Mucosa of descending colon (tissue), 3 donors: ENCODE results near the gene ANO6. TPM values are rescaled to one million over a fixed set of nuclear protein-coding genes. Genes with fewer than 3 reads are reported as not detected.

ENCODE experiments used
- ATAC-seq: fragments of 200-7000 bp; cut with Tn5 transposase; one replicate; pipeline ENCODE4 v1.9.1; 2020; ENCODE audit warnings: mild to moderate bottlenecking, moderate library complexity
- DNase-seq, 3 donors: peaks; one replicate each; pipeline ENCODE4 v3.0.0-alpha.2; 2020
- H3K36me3 ChIP-seq: fragments of 200-600 bp; one replicate; pipeline ENCODE4 v1.8.0; 2021; ENCODE audit warnings: low read depth, mild to moderate bottlenecking
- H3K4me1 ChIP-seq: fragments of 200-600 bp; one replicate; pipeline ENCODE4 v1.8.0; 2021; ENCODE audit warnings: low read depth, mild to moderate bottlenecking
- H3K4me3 ChIP-seq: fragments of 200-600 bp; one replicate; pipeline ENCODE4 v1.8.0; 2021; ENCODE audit warnings: mild to moderate bottlenecking
- H3K9me3 ChIP-seq: fragments of 200-600 bp; one replicate; pipeline ENCODE4 v1.8.0; 2021; ENCODE audit warnings: mild to moderate bottlenecking
- intact Hi-C, 2 donors: fragments of 100-400 bp; cut with DNase I in 1 of 2; cut with micrococcal nuclease in 1 of 2; formaldehyde crosslinking; loops; one replicate each; pipeline versions ENCODE4 v1.11.0 to v1.11.1; 2022; cut with DNase I, micrococcal nuclease
- total RNA-seq, 3 donors: library from RNA; stranded (reverse); fragmentation: NEBNext Ultra II Directional in 2 of 3; extraction: Animal tissue kit (Norgen Biotek cat#: 25700) in 2 of 3; gene quantifications; one replicate each; pipeline versions ENCODE4 v1.2.1 to v1.2.4, GENCODE V29; 2021 to 2023
- TF ChIP-seq, protein P1 (sequence below): fragments of 200-600 bp; IDR thresholded peaks from one replicate; pipeline ENCODE4 v1.8.0; 2022; ENCODE audit warnings: antibody characterized with exemption, mild to moderate bottlenecking
- donor health status: DM: no; HTN: no; CAD: no; lungs with moderate emphysema.
- donor health status: DM: no; HTN: no; CAD: no.
- donor health status: DM: no; HTN: yes; CAD: no.

The ANO6 gene
- total RNA-seq, 3 donors from 2014 or later = 7.8 to 65.8 (median 15.2) TPM

DNA sequence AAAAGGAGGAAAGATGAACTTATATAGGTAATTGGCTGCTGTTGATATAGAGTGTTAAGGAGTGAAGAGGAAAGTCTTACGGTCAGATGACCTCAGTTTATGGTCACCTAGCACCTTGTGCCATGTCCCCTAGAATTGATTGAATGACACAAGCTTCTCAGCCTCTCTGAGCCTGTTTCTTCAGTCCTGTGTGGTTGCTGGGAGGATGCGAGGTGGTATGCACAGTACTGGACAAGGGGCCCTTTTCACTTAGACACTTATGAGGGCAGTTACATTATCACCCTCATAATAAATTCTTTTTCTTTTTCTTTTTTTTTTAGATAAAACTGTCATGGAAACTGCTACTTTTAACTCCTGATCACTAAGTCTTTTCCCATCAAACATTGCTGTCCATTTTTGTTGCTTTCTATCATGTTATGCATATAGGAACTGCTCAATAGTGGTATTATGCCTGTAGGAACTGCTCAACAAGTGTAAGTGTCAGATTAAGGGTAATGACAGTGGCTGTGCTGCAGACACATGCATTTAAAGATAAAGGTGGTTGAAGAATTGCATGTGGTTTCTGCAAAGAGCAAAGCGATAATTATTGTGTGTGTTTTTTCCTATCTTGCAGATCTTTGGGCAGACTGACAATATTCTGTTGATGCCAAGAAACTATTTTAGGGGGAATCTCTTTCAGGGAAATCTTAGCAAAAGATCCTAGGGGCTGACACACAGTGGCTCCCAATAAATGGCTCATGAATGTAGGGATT is 11.6 kb downstream of the ANO6 start:
- H3K4me3 ChIP-seq = no peak overlapping the region
- ATAC-seq = no peak
- TF ChIP-seq, protein P1, sequence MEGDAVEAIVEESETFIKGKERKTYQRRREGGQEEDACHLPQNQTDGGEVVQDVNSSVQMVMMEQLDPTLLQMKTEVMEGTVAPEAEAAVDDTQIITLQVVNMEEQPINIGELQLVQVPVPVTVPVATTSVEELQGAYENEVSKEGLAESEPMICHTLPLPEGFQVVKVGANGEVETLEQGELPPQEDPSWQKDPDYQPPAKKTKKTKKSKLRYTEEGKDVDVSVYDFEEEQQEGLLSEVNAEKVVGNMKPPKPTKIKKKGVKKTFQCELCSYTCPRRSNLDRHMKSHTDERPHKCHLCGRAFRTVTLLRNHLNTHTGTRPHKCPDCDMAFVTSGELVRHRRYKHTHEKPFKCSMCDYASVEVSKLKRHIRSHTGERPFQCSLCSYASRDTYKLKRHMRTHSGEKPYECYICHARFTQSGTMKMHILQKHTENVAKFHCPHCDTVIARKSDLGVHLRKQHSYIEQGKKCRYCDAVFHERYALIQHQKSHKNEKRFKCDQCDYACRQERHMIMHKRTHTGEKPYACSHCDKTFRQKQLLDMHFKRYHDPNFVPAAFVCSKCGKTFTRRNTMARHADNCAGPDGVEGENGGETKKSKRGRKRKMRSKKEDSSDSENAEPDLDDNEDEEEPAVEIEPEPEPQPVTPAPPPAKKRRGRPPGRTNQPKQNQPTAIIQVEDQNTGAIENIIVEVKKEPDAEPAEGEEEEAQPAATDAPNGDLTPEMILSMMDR = no peak
- peaks cover 2% of the 10 kb centered on the region for H3K4me1 ChIP-seq
- no peaks in the 10 kb centered on the region for H3K36me3 ChIP-seq
- no peak for DNase-seq
- intact Hi-C loops = no loop called here
- no peaks in the 10 kb centered on the region for H3K9me3 ChIP-seq

DNA sequence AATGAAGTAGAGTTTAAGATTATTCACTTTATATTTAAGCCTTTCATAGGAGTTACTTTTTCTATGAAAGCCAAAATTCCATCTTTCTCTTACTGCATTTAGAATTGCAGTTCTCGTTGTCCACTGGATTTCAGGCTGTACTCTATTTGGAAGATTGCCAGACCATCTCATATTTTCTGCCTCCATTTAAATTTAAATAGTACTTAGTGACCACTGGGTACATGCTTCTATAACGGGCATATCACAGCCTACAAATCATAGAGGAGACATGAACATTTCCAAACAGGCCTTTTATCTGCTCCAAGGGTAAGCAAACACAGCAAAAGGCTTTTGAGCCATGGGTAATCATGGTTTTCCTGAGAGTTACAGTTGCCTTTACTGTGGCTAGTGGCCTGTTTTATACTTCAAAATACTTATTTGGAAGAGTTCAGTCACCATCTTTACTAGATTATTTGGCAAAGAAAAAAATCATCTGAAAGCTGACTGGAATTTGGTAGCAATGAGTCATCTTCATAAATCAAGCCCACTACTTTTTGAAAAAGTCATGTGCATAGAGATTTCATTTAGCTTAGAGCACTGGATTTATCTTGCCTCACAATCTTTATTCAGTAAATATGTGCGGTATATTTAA is 15.7 kb downstream of the ANO6 start:
- Histone ChIP-seq H3K9me3 (no peaks in the 10 kb centered on the region), H3K4me1 (no peaks in the 10 kb centered on the region), H3K4me3 (no peak overlapping the region), H3K36me3 (no peaks in the 10 kb centered on the region)
- intact Hi-C loops = no loop called here
- DNase-seq (no peak), ATAC-seq (no peak)
- TF ChIP-seq, protein P1 = no peak

DNA sequence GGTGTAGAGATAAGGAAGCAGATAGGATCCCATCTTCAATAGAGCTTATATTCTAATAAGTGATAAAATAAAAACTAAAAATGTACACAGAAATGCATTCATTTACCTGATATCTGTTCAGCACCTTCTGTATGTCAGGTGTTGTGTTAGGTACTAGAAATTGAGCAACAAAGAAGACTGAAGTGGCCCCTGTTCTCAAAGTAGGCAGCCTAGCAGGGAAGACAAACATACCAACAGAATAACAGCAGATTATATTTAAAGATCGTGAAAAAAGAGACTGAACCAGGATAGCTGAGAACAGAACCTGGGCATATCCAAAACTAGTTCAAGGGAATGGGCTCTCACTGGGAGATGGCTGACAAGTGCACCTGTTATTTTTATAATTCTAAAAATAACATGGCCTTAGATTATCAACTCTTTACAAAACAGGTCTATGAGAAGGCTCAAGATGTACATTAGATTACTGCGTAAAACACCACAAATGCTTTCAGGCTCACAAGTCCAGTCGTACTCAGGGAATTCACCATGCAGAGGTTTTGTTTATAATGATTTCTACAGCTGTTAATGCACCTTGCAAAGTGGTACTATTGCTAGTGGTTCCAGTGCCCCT is 16.4 kb downstream of the ANO6 start:
- ATAC-seq = no peak

DNA sequence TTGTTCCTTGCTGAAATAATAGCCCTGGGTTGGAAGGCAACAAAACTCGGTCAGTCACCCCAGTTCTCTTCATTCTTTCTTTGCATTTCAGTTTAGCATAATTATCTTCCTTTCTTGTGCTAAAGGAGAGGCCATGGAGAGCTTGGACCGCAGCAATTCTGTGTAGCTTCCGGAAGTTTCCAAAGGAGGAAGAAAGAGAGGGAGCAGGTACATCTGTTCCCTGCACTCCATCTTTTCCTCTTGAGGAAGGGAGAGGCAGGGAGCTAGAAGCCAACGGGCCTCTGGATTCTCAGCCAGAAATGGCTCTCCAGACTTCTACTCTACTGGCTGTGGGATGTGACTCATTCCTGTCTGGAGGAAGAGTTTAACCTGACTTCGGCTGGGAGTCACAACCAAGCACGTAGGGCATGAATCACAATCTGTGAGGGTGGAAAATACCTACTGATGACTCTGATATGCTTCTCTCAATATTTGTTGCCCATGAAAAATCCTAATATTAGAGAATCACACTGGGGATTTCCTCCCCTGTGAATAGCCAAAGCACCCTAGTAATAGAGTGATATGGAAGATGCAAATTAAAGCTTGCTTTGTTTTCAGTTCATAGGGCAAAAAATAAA is 17.0 kb downstream of the ANO6 start:
- Histone ChIP-seq H3K4me1 (no peaks in the 10 kb centered on the region), H3K36me3 (no peaks in the 10 kb centered on the region), H3K9me3 (no peaks in the 10 kb centered on the region), H3K4me3 (no peak overlapping the region)
- TF ChIP-seq, protein P1 = no peak
- peak; percentile 71 for ATAC-seq
- intact Hi-C loops = no loop called here
- DNase-seq = no peak

More for the DNA sequence above, 16.4 kb downstream of the ANO6 start:
- Histone ChIP-seq H3K9me3 (no peaks in the 10 kb centered on the region), H3K4me3 (no peak overlapping the region), H3K4me1 (no peaks in the 10 kb centered on the region), H3K36me3 (no peaks in the 10 kb centered on the region)
- DNase-seq = no peak
- intact Hi-C loops = no loop called here
- TF ChIP-seq, protein P1 = no peak

DNA sequence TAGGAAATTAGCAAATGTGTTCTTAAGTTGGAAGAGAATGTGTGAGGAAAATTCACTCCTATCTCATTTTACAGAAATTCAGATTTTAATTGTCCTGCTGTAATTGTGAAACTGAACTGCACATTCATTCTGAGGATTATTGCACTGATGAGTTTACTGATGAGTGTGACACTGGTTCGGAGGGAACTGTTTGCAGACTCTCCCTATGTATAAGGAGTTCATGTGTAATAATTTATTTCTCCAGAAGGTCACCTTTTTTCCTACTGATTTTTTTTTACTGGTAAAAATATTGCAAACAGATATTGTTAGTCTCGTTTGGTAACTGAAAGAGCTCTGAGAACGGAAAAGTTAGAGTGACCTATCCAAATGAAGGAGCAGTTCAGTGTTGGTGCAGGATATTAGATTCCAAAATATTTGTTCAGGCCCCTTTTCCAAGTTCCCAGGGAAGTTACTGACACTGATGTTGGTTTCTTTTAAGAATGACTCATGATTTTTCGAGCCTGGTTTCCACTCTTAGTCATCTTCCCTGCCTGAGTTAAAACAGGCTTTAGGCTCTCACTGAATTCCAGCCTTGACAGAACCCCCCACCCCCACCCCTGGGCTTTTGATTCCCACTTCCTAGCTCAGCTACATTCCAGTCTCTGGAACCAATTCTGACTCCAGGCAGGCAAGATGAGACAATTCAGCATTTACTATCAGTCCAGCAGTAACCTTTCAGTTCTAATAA is 18.4 kb downstream of the ANO6 start:
- intact Hi-C loops = no loop called here
- Histone ChIP-seq H3K4me1 (no peaks in the 10 kb centered on the region), H3K9me3 (no peaks in the 10 kb centered on the region), H3K4me3 (no peak overlapping the region), H3K36me3 (no peaks in the 10 kb centered on the region)
- no peak for DNase-seq
- ATAC-seq = peak; percentile 59
- TF ChIP-seq, protein P1 = no peak
